NCI-H2081 treated with DMSO at 0.1 percent for 48 hours (cell line): ENCODE measurements around the gene DOK5.
"Not testable (repeated sequence)": the region's sequence is repeated elsewhere in the genome, so short reads cannot be mapped to it uniquely, and the experiment has no call there.

Experiments used
- DNase-seq: peaks from one replicate; lab custom pipeline; 2025; lab: John Stamatoyannopoulos, UW

The DOK5 gene

DNA sequence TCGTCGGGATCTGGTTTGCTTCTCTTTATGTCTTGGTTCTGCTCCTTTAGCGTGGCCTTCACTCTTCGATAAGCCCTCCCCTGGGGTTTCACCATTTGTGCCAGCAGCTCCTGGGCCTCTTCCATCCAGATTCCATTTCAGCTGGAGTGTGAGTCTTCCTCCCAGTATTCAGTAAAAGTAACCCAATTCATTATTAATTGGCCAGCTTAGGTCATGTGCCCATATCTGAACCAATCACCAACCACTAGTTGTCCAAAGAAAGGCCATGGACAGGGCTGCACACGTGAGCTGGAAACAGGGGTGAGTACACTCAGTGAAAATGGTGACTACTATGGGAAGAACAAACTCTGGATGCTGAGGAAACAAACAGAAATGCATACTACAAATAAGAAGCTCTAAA, 2.8 kb upstream of the DOK5 start:
- no peak for DNase-seq

DNA sequence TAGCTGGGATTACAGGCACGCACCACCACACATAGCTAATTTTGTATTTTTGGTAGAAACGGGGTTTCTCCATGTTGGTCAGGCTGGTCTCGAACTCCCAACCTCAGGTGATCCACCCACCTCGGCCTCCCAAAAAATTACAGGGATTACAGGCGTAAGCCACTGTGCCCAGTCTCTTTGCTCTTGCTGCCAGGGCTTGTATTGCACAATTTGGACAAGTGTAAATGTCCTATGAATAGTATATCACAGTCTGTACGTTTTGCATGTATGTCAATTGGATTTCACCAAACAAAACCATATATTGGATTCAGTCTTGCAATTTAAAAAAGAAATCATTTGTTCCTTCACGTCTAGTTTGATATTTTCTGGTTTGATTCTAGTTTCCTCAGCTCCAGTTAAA, 2.1 kb upstream of the DOK5 start:
- DNase-seq: no peak

DNA sequence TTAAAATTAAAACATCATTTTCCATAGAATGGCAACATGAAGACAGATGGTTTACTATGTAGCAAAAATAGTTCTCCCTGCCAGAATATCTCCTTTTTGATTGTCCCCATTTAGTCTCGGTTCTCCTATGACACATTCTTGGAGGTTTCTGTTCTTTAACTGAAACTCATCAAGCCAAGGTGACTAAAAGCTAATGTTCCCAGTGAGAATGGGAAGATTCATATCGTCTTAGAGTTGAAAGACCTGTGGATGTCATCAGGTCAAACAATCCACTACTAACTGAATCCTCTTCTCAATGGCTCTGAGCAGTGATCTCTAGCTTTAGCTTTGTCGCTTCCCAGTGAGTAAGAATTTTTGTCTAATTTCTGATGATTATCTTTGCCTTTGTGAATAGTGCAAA, 1.3 kb upstream of the DOK5 start:
- no peak for DNase-seq

DNA sequence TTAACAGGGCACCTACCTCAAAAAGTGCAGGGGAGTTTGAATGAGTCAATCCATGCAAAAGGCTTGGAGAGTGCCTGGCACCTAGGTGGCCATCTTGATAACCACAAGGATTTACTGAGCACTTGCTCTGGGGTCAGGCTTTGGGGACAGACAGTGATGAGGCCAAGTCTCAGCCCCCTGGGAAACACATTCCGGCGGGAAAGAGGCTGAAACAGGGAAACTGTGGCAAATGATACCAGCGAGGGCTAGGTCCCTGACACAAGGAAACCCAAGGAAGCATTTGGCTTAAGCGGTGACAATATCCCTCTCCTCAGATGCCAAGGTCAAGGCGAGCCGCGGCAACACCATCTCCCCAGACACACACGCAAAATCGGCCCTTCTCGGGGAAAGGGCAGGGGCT, 527 bp upstream of the DOK5 start:
- DNase-seq: no peak

GRCh38 chr20:54476169-54477009, 996 bp downstream of the DOK5 start:
- no peak for DNase-seq

GRCh38 chr20:54477191-54477955, 2.0 kb downstream of the DOK5 start:
- DNase-seq: no peak

DNA sequence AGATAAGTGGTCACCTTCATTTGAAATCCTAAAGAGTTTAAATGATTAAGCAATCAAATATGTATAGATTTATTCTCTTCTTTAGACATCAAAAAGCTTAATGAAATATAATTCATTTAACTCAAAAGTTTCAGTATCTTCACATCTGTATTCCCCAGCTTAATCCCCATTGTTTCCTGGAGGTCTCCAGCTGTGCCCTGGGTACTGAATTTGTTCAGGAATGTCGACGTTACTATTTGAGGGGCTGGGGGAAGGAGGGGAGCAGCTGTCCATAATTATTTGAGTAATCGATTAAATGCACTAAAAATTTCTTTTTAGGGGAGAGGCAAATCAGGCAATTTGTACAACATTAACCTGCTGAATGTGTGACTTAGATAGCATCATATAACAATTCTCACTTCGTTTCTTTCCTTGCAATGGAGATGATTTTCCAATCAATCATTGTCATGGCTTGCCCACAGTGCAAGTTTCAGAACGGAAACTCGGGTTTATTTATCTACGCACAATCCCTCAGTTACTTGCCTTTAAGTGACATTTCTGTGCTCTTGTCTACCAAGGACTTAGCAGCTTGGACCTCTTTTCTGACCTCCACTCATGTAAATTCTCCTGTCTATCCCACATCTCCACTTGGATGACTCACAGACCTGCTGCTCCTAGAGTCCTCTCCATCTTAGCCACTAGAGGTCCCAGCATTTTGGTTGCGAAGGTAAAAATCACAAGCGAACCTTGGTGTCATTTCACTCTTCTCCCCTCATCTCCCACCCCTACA, 3.9 kb downstream of the DOK5 start:
- no peak for DNase-seq

GRCh38 chr20:54479937-54480336, 4.5 kb downstream of the DOK5 start:
- not testable (repeated sequence) for DNase-seq

GRCh38 chr20:54481442-54481841, 6.0 kb downstream of the DOK5 start:
- DNase-seq: no peak

GRCh38 chr20:54485631-54486030, 10.2 kb downstream of the DOK5 start:
- DNase-seq: no peak

DNA sequence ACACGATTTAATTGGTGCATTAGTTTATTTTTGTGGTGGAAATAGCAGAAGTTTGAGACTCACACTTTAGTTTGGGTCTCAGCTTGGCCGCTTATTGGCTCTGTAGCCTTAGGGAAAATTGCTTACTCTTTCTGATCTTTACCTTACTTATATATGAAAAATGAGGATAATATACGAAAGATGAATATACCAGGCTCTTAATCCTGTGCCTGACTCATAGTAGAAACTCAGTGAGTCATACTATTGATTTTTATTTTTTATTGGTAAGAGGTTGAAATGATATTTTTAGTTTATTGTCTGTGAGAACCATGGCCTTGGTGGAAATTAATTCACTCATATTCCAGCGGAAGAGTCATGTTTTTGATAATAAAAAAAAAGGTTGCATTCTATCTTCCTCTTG, 11.2 kb downstream of the DOK5 start:
- no peak for DNase-seq

DNA sequence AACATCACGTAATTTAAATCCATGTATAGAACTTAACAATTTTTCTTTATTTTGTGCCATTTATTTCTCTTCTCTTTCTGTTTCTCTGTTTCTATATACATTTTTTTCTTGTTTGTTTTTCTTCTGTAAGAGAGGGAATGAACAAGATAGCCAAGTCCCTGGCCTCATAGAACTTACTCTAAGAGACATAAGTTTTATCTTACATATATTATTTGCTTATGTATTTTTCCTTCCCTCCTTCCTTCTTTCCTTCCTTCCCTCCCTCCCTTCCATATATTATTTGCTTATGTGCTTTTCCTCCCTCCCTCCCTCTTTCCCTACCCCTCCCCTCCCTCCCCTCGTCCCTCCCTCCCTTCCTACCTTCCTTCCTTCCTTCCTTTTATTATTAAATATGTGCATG, 13.0 kb downstream of the DOK5 start:
- DNase-seq: no peak

DNA sequence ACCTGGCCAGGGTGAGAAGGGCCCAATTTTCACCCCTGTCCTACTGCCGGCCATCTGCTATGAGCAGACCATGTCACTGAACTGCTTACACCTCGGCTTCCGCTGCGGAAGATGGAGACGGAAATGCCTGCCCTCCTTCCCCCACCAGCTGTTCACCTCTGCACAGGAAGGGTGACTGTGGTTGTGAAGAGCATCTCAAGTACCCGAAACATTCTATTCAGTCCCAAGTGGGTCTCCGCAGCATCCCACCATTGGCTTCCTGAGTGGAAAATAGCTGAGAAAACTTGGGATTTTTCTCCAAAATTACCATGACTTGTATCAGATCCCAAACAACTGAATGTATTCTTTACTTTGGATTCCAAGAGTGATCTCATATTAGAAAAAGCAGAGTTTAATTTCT, 16.1 kb downstream of the DOK5 start:
- no peak for DNase-seq

DNA sequence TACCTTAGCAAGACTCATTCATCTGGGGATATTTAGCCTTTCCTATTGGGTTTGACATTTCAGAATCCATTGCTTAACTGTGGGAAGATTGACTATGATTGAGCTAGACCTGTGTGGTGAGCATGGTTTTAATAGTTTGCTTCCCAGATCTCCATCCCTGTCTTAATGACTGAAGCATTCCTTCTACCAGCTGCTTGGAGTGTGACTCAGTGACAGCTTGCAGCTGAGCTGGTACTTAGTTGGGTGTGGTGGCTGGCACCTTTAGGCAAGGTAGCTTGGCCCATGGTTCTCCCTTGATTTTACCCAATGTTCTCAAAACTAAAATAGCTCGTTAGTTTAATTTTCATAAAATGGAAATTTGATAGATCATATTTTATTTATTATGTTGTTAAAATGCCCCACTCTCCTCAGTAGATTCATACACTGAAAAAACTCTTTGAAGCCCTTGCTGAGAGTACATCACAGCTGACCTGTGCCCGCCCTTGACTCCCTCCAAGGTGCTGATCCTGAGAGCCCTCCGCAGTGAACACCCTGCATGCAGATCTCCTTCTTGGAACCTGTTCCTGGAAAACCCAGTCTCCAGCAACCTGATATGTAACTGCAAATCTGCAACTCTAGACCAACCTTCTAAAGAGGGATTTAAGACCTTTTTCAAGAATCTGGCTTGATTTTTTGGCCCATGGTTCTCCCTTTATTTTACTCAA, 19.1 kb downstream of the DOK5 start:
- no peak for DNase-seq

GRCh38 chr20:54497931-54498718, 22.7 kb downstream of the DOK5 start:
- DNase-seq: no peak

DNA sequence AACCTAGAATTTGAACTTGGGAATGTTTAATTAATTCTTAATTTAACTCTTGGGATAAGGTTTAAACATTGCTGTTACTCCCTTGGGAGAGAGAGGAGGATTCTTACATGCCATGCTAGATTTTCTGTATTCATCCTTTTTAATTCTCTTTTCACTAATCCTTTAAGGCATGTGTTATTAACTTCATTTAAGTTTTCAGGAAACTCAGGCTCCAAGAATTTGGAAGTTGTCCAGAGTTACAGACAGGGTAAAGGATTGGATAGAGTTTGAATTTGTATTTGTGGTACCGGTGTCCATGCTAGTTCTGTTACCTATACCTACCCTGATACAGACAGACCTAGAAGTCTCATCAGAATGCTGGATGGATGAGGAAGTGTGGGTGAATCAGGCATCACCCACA, 23.7 kb downstream of the DOK5 start:
- DNase-seq: no peak

DNA sequence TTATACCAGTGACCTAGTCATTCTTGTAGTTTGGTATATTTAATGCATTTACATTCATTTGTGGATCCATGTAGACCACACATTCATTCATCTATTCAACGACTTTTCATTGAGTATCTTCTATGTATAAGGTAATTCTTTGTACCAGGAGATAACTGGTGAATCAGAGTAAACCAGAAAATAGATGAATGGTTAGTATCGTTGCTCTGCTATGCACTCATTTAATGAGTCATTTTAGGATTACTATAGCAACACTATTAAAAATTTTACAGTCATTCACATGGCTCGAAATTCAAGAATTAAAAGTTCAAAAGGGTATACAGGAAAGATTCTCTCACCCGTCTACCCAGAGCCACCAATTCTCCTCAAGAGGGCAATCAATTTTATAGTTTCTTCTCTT, 26.8 kb downstream of the DOK5 start:
- no peak for DNase-seq

- DNase-seq: no peak
These were observed 31.2 kb downstream of the DOK5 start for GRCh38 chr20:54506643-54507042.

GRCh38 chr20:54510541-54511129, 35.2 kb downstream of the DOK5 start:
- DNase-seq: no peak

- no peak for DNase-seq
These were observed 37.3 kb downstream of the DOK5 start for GRCh38 chr20:54512694-54513093.
